H1 (cell line): ENCODE measurements around the gene PRR5L. TPM values are rescaled to one million over a fixed set of nuclear protein-coding genes. Genes with fewer than 3 reads are reported as not detected.

Experiments
- CTCF ChIA-PET: fragments of 300-600 bp; sonication (Branson Sonifier 250); formaldehyde crosslinking; loops from one replicate; lab custom pipeline; 2021; ENCODE audit not compliant: partially characterized antibody; lab: Charles Lee
- POLR2A ChIA-PET: fragments of 300-600 bp; sonication (Branson Sonifier 250); formaldehyde crosslinking; loops from one replicate; lab custom pipeline; 2021; ENCODE audit warnings: inconsistent platforms; ENCODE audit not compliant: partially characterized antibody; lab: Charles Lee
- DNase-seq, 2 experiments: peaks; one replicate each; pipeline versions ENCODE4 v3.0.0 to v3.0.0-alpha.2; 2010 to 2022; ENCODE audit warnings: low spot score in 2 of 2, low read depth in 1 of 2, mixed read lengths in 1 of 2
- FAIRE-seq: peaks from 2 replicates; lab custom pipeline; 2011; peaks lifted over from hg19 to GRCh38; lab: Jason Lieb, UNC
- H2AFZ ChIP-seq: 2 replicates; pipeline ENCODE4 v1.8.1; 2012; ENCODE audit warnings: low read length, inconsistent platforms
- H2AK5ac ChIP-seq: 2 replicates; pipeline ENCODE4 v1.6.1; 2013; ENCODE audit warnings: low read depth, low read length
- H2BK120ac ChIP-seq: replicated peaks from 2 replicates; pipeline ENCODE3; 2013; ENCODE audit warnings: low read depth, low read length, inconsistent platforms
- H2BK12ac ChIP-seq: 2 replicates; pipeline ENCODE4 v1.6.1; 2013; ENCODE audit warnings: low read depth, low read length
- H2BK15ac ChIP-seq: 2 replicates; pipeline ENCODE4 v1.6.1; 2013; ENCODE audit warnings: low read length
- H2BK20ac ChIP-seq: 2 replicates; pipeline ENCODE4 v1.6.1; 2013; ENCODE audit warnings: low read length
- H2BK5ac ChIP-seq: 2 replicates; pipeline ENCODE4 v1.6.1; 2013; ENCODE audit warnings: low read depth, low read length
- H3K14ac ChIP-seq: 2 replicates; pipeline ENCODE4 v1.6.1; 2013; ENCODE audit warnings: inconsistent platforms; ENCODE audit not compliant: insufficient read length
- H3K18ac ChIP-seq: 2 replicates; pipeline ENCODE4 v1.6.1; 2013; ENCODE audit warnings: low read length; ENCODE audit errors: extremely low read depth
- H3K23ac ChIP-seq: 2 replicates; pipeline ENCODE4 v1.6.1; 2013; ENCODE audit warnings: inconsistent platforms; ENCODE audit not compliant: insufficient read length
- H3K23me2 ChIP-seq: 2 replicates; pipeline ENCODE4 v1.6.1; 2013; ENCODE audit warnings: low read depth, low read length
- H3K27ac ChIP-seq: 2 replicates; pipeline ENCODE4 v1.6.1; 2011; ENCODE audit warnings: low read depth, low read length, inconsistent platforms
- H3K27me3 ChIP-seq, 4 experiments: replicated peaks in 1 of 4; 1 replicate in 1 of 4; 2 replicates in 3 of 4; pipeline versions ENCODE4 v1.6.1 to v1.8.1; 2011 to 2013; ENCODE audit warnings: low read length in 3 of 4, mild to moderate bottlenecking in 3 of 4, inconsistent platforms in 2 of 4, mixed read lengths in 2 of 4, moderate library complexity in 1 of 4; ENCODE audit not compliant: control insufficient read depth in 3 of 4, insufficient read depth in 3 of 4; ENCODE audit errors: extremely low read depth in 1 of 4
- H3K36me3 ChIP-seq, 4 experiments: 2 replicates each; pipeline versions ENCODE4 v1.6.1 to v1.8.1; 2011 to 2013; ENCODE audit warnings: mild to moderate bottlenecking in 4 of 4, low read length in 3 of 4, moderate library complexity in 2 of 4, control low read depth in 1 of 4, inconsistent platforms in 1 of 4; ENCODE audit not compliant: insufficient read depth in 4 of 4, control insufficient read depth in 2 of 4
- H3K4ac ChIP-seq: replicated peaks from 2 replicates; pipeline ENCODE3; 2013; ENCODE audit warnings: low read length, low read depth, mixed read lengths, inconsistent platforms; ENCODE audit not compliant: insufficient read length
- H3K4me1 ChIP-seq, 4 experiments: replicated peaks in 1 of 4; 1 replicate in 1 of 4; 2 replicates in 3 of 4; pipeline versions ENCODE4 v1.6.1 to v1.8.1; 2011 to 2013; ENCODE audit warnings: low read length in 3 of 4, inconsistent platforms in 2 of 4, mixed read lengths in 1 of 4; ENCODE audit not compliant: insufficient read depth in 4 of 4, control insufficient read depth in 3 of 4
- H3K4me2 ChIP-seq, 2 experiments: 2 replicates each; pipeline versions ENCODE4 v1.6.1 to v1.8.1; 2011 to 2013; ENCODE audit warnings: low read depth in 2 of 2, low read length in 2 of 2, control low read depth in 1 of 2, inconsistent platforms in 1 of 2, mild to moderate bottlenecking in 1 of 2; ENCODE audit not compliant: insufficient read depth in 1 of 2
- H3K4me3 ChIP-seq, 4 experiments: fragments of 200-600, 300-600 bp in 1 of 4; sonication (generic), shearing (Covaris generic), sonication (Bioruptor Twin) in 1 of 4; 2 replicates each; pipeline versions ENCODE4 v1.5.1 to v1.8.1; 2011 to 2016; ENCODE audit warnings: low read length in 4 of 4, low read depth in 3 of 4, control low read depth in 2 of 4, inconsistent platforms in 2 of 4, mild to moderate bottlenecking in 2 of 4, mixed read lengths in 1 of 4, moderate library complexity in 1 of 4; ENCODE audit not compliant: insufficient read depth in 2 of 4; ENCODE audit errors: extremely low read depth in 1 of 4
- H3K56ac ChIP-seq: replicated peaks from 2 replicates; pipeline ENCODE3; 2013; ENCODE audit warnings: low read depth, mild to moderate bottlenecking, mixed read lengths, low read length, inconsistent platforms; ENCODE audit not compliant: insufficient read length
- H3K79me1 ChIP-seq: 2 replicates; pipeline ENCODE4 v1.6.1; 2013; ENCODE audit warnings: low read depth, low read length, control low read depth
- H3K79me2 ChIP-seq, 2 experiments: 2 replicates each; pipeline versions ENCODE4 v1.6.1 to v1.8.1; 2012 to 2013; ENCODE audit warnings: low read length in 2 of 2, mild to moderate bottlenecking in 2 of 2, inconsistent platforms in 1 of 2; ENCODE audit not compliant: insufficient read depth in 2 of 2, control insufficient read depth in 1 of 2
- H3K9ac ChIP-seq, 4 experiments: replicated peaks in 1 of 4; 1 replicate in 1 of 4; 2 replicates in 3 of 4; pipeline versions ENCODE4 v1.6.1 to v1.8.1; 2011 to 2013; ENCODE audit warnings: low read depth in 3 of 4, low read length in 3 of 4, control low read depth in 2 of 4, mild to moderate bottlenecking in 2 of 4, moderate library complexity in 2 of 4, inconsistent platforms in 1 of 4; ENCODE audit errors: extremely low read depth in 1 of 4
- H3K9me3 ChIP-seq, 2 experiments: 2 replicates each; pipeline versions ENCODE4 v1.6.1 to v1.8.1; 2012 to 2013; ENCODE audit warnings: mild to moderate bottlenecking in 2 of 2, moderate library complexity in 2 of 2, control low read depth in 1 of 2, inconsistent platforms in 1 of 2, low read depth in 1 of 2, low read length in 1 of 2, mixed read lengths in 1 of 2; ENCODE audit not compliant: insufficient read depth in 2 of 2
- H4K20me1 ChIP-seq, 2 experiments: replicated peaks in 1 of 2; 2 replicates each; pipeline versions ENCODE3 to v1.8.1; 2011 to 2013; ENCODE audit warnings: inconsistent platforms in 2 of 2, low read length in 2 of 2, mild to moderate bottlenecking in 1 of 2; ENCODE audit not compliant: insufficient read depth in 2 of 2, control insufficient read depth in 1 of 2
- H4K5ac ChIP-seq: 2 replicates; pipeline ENCODE4 v1.6.1; 2013; ENCODE audit warnings: low read length, low read depth, mixed read lengths, inconsistent platforms; ENCODE audit not compliant: insufficient read length
- H4K8ac ChIP-seq: 2 replicates; pipeline ENCODE4 v1.8.0; 2013; ENCODE audit warnings: mild to moderate bottlenecking, moderate library complexity, low read length, inconsistent platforms; ENCODE audit not compliant: insufficient read depth; ENCODE audit errors: extremely low read depth
- H4K91ac ChIP-seq: replicated peaks from 2 replicates; pipeline ENCODE3; 2013; ENCODE audit warnings: low read length, mixed read lengths, inconsistent platforms; ENCODE audit not compliant: insufficient read length
- ATF2 ChIP-seq: IDR thresholded peaks from 2 replicates; pipeline ENCODE4 v1.6.1; 2012; ENCODE audit warnings: low read length, inconsistent platforms
- CEBPB ChIP-seq: IDR thresholded peaks from 2 replicates; pipeline ENCODE4 v1.6.1; 2012; ENCODE audit warnings: low read depth, low read length
- EP300 ChIP-seq, 2 experiments: IDR thresholded peaks; 1 replicate in 1 of 2; 2 replicates in 1 of 2; pipeline ENCODE4 v1.6.1; 2011 to 2012; ENCODE audit warnings: low read depth in 2 of 2, low read length in 2 of 2, mild to moderate bottlenecking in 2 of 2, borderline replicate concordance in 1 of 2, inconsistent platforms in 1 of 2, moderate library complexity in 1 of 2
- MAX ChIP-seq: IDR thresholded peaks from 2 replicates; pipeline ENCODE4 v1.6.1; 2012; ENCODE audit warnings: inconsistent platforms
- NANOG ChIP-seq: IDR thresholded peaks from 2 replicates; pipeline ENCODE4 v1.6.1; 2011; ENCODE audit warnings: low read length, low read depth, mild to moderate bottlenecking, inconsistent platforms; ENCODE audit not compliant: insufficient read depth, poor library complexity, severe bottlenecking
- SP2 ChIP-seq: IDR thresholded peaks from 2 replicates; pipeline ENCODE4 v1.6.1; 2012; ENCODE audit warnings: mild to moderate bottlenecking, low read length, inconsistent platforms
- TAF7 ChIP-seq: optimal IDR thresholded peaks from 2 replicates; pipeline ENCODE3; 2011; ENCODE audit warnings: low read depth, mild to moderate bottlenecking, inconsistent platforms, low read length, moderate library complexity, borderline replicate concordance
- TBP ChIP-seq: IDR thresholded peaks from 2 replicates; pipeline ENCODE4 v1.6.1; 2011; ENCODE audit warnings: low read depth, low read length, improper control_type of control experiment
- TCF12 ChIP-seq: IDR thresholded peaks from 2 replicates; pipeline ENCODE4 v1.6.1; 2011; ENCODE audit warnings: low read depth, mild to moderate bottlenecking, low read length
- WGBS, 2 experiments: shearing (Covaris generic) in 1 of 2; methylation state at CpG; one replicate each; pipeline versions ENCODE4 v1.1.6 to v1.1.7; 2013 to 2015; ENCODE audit warnings: low lambda C conversion rate in 2 of 2, mixed read lengths in 2 of 2, inconsistent platforms in 1 of 2, low coverage in 1 of 2, missing lambda C conversion rate in 1 of 2; ENCODE audit not compliant: insufficient replicate concordance in 2 of 2, insufficient coverage in 1 of 2, insufficient read length in 1 of 2; ENCODE audit errors: extremely low coverage in 1 of 2, missing lambda C conversion rate in 1 of 2; 5-methylcytosine and 5-hydroxymethylcytosine counted together
- polyA plus RNA-seq, 7 experiments: library from polyadenylated mRNA; depleted of rRNA in 3 of 7; stranded (reverse) in 5 of 7; unstranded in 2 of 7; fragments of >200 nt in 5 of 7; fragments of 200-250 nt in 2 of 7; gene quantifications; 1 replicate in 5 of 7; 2 replicates in 1 of 7; 4 replicates in 1 of 7; pipeline versions ENCODE4 v1.2.1 to v1.2.3, GENCODE V29; 2011 to 2013; ENCODE audit warnings: missing spikeins in 2 of 7, mixed read lengths in 2 of 7
- total RNA-seq: library from RNA; stranded (reverse); fragmentation: NEBNext Ultra II Directional; extraction: Animal tissue kit (Norgen Biotek cat#: 25700); gene quantifications from 2 replicates; pipeline ENCODE4 v1.2.1, GENCODE V29; 2021

The PRR5L gene
- total and polyA plus RNA-seq, 2 of the 8 experiments (the other 6 are each of a cell fraction or from before 2014, with no cell fraction given), result 6.6 to 10.1 TPM

- no peaks in the 10 kb centered on the region for H3K27me3 ChIP-seq
- no peak overlapping the region for H2BK5ac ChIP-seq
- H2BK12ac ChIP-seq, result no peak overlapping the region
- H2AK5ac ChIP-seq, result no peak overlapping the region
- no peak overlapping the region for H3K4me2 ChIP-seq
- H3K18ac ChIP-seq, result no peak overlapping the region
- no peak overlapping the region for H2BK15ac ChIP-seq
- no peaks in the 10 kb centered on the region for H3K9me3 ChIP-seq
- FAIRE-seq (no peak), DNase-seq (no peak)
- H3K14ac ChIP-seq, result no peak overlapping the region
- WGBS, 2 experiments, result 81% methylated on average over 7 of the region's 7 CpGs; no CpG with 5 or more reads in 1 of the 2 experiments
- H3K4me3 ChIP-seq, result no peak overlapping the region
- H3K23me2 ChIP-seq, result no peaks in the 10 kb centered on the region
- ChIA-PET POLR2A (interaction anchor here (0.9 kb wide), 1 partner anchor 10 kb away, joined by 3 read pairs; no protein-coding TSS in a partner anchor), CTCF (interaction anchor here (1.0 to 4.0 kb wide), 9 partner anchors 9 to 167 kb away, joined by 3 to 29 read pairs (median 5); no protein-coding TSS in a partner anchor)
- no peak overlapping the region for H3K56ac ChIP-seq
- H4K5ac ChIP-seq, result no peak overlapping the region
- no peaks in the 10 kb centered on the region for H3K79me2 ChIP-seq
- H3K4me1 ChIP-seq, result peaks cover 0 to 27% (median 11%) of the 10 kb centered on the region in 4 experiments; a peak in 6 of 7 replicates
- no peaks in the 10 kb centered on the region for H3K36me3 ChIP-seq
- H4K91ac ChIP-seq, result no peak overlapping the region
- H3K23ac ChIP-seq, result no peak overlapping the region
- H4K8ac ChIP-seq, result peak overlapping the region; percentile 30; the same call in 1 of the 2 replicates
- H4K20me1 ChIP-seq, result no peaks in the 10 kb centered on the region
- H2BK20ac ChIP-seq, result no peak overlapping the region
- no peak overlapping the region for H3K4ac ChIP-seq
- H3K79me1 ChIP-seq, result no peaks in the 10 kb centered on the region
- no peak overlapping the region for H3K27ac ChIP-seq
- H2AFZ ChIP-seq, result no peak overlapping the region
- no peak overlapping the region for H2BK120ac ChIP-seq
- no peak overlapping the region for H3K9ac ChIP-seq
- TF ChIP-seq MAX, result no peak
- TF ChIP-seq NANOG, result no peak
- no peak for TF ChIP-seq ATF2
- TF ChIP-seq SP2, result no peak
- TF ChIP-seq TAF7, result no peak
- TF ChIP-seq CEBPB, result no peak
- TF ChIP-seq TCF12, result no peak
- no peak for TF ChIP-seq TBP
- no peak for TF ChIP-seq EP300 (IDR thresholded peaks at IDR 0.05; ENCODE audit: borderline replicate concordance in 1 of 2, low read depth in 2 of 2, low read length in 2 of 2)
Measured at GRCh38 chr11:36459046-36459445, 163.0 kb downstream of the PRR5L start.
